Loucy (cell line): ENCODE data around the gene PFDN1.

ENCODE experiments used
- CTCF ChIP-seq: fragments of 200-600 bp; sonication (generic); conservative IDR thresholded peaks from 2 replicates; pipeline ENCODE4 v1.5.1; 2014; ENCODE audit warnings: mild to moderate bottlenecking, antibody characterized with exemption, low read length
- EZH2phosphoT487 ChIP-seq: fragments of 200-600 bp; IDR thresholded peaks from 2 replicates; pipeline ENCODE4 v1.6.1; 2018; ENCODE audit warnings: antibody characterized with exemption, mild to moderate bottlenecking, moderate library complexity, borderline replicate concordance

DNA sequence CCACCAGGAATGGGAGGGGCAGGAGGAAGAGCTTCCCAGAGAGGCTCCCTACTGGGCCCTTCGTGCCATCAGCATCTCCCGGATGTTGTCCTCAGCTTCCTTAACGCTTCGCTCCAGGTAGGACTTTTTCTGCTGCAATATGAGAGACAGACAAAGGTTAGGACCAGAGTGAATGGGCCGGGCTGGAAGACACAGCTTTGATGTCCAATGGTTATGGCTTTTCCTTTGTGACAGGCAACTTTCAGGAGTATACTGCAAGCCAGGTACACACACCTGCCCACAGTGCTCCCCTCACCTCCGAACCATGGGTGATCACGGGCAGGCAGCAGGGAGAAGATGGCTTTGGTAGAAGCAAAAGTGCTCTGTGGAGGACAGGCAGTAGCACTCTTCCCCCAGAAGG is 57.0 kb downstream of the PFDN1 start:
- TF ChIP-seq CTCF (no peak), EZH2phosphoT487 (no peak)
